Endothelial cell (in vitro differentiated cells): Measurements from ENCODE around the gene BSCL2. TPM values are rescaled to one million over a fixed set of nuclear protein-coding genes. Genes with fewer than 3 reads are reported as not detected.

Experiments used
- DNase-seq: peaks from one replicate; pipeline ENCODE4 v3.0.0; 2021; ENCODE audit warnings: low spot score
- H3K27ac Mint-ChIP-seq: one replicate; pipeline ENCODE4 v1.8.0; 2021; ENCODE audit warnings: mixed read lengths, inconsistent platforms; ENCODE audit not compliant: unreplicated experiment
- H3K27me3 Mint-ChIP-seq: one replicate; pipeline ENCODE4 v1.8.0; 2021; ENCODE audit warnings: mild to moderate bottlenecking, moderate library complexity, mixed read lengths, inconsistent platforms; ENCODE audit not compliant: unreplicated experiment
- H3K36me3 Mint-ChIP-seq: one replicate; pipeline ENCODE4 v1.8.0; 2021; ENCODE audit warnings: mild to moderate bottlenecking, low read depth, mixed read lengths, inconsistent platforms; ENCODE audit not compliant: unreplicated experiment
- H3K4me1 Mint-ChIP-seq: one replicate; pipeline ENCODE4 v1.8.0; 2021; ENCODE audit warnings: mild to moderate bottlenecking, mixed read lengths, inconsistent platforms; ENCODE audit not compliant: unreplicated experiment
- H3K4me3 Mint-ChIP-seq: one replicate; pipeline ENCODE4 v1.8.0; 2021; ENCODE audit warnings: mild to moderate bottlenecking, mixed read lengths, inconsistent platforms; ENCODE audit not compliant: unreplicated experiment
- H3K9me3 Mint-ChIP-seq: one replicate; pipeline ENCODE4 v1.8.0; 2021; ENCODE audit warnings: mixed read lengths, inconsistent platforms; ENCODE audit not compliant: unreplicated experiment
- total RNA-seq: library from RNA; stranded (reverse); fragmentation: NEBNext Ultra II Directional; extraction: Animal tissue kit (Norgen Biotek cat#: 25700); gene quantifications from one replicate; pipeline ENCODE4 v1.2.1, GENCODE V29; 2021; ENCODE audit not compliant: unreplicated experiment
- TF ChIP-seq, protein P1 (sequence below): fragments of 200-600 bp; sonication (generic); IDR thresholded peaks from one replicate; pipeline ENCODE4 v1.5.0; 2021; ENCODE audit warnings: antibody characterized with exemption; ENCODE audit not compliant: unreplicated experiment

The BSCL2 gene
- total RNA-seq, 1 donor from 2014 or later: 53.6 TPM

DNA sequence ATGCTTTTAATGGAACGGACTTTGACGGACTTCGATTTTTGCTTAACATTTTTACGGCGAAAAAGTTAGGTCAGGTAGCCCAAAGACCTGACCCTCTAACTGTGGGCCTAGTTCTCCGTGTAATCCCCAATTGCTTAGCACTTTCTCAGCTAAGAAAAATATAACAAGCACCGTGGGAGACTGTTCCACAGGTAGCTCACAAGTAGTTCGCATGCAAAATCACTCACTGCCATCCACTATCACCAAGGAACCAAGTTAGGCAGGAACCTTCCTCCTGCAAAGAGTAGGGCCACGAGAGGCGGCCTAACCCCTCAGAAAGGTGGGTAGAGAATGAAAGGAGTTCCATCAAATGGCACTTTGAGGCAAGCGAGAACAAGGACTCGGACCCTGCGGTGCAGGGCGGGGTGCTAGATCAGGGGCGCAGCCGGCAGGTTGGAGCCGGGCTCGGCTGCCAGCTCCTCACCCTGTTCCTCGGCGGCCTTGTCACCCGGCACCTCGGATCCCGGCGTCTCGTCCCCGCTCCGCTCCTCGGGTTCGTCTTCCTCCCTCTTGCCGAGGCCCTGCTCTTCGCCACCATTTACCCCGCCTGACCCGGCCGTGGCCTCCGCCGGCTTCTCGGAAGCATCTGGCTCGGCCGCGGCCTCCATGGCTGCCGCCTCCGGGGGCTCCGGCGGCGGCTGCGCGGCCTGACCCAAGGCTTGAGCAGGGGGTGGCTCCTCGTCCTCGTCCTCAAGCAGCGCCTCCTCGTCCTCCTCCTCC lies 19.1 kb upstream of the BSCL2 start:
- Mint-ChIP-seq H3K27ac (peak overlapping the region; percentile 42), H3K4me1 (peaks cover 31% of the 10 kb centered on the region), H3K36me3 (peaks cover 38% of the 10 kb centered on the region), H3K4me3 (peak overlapping the region; percentile 99), H3K27me3 (peaks cover 21% of the 10 kb centered on the region), H3K9me3 (no peaks in the 10 kb centered on the region)
- DNase-seq: peak; percentile 18
- TF ChIP-seq, protein P1, sequence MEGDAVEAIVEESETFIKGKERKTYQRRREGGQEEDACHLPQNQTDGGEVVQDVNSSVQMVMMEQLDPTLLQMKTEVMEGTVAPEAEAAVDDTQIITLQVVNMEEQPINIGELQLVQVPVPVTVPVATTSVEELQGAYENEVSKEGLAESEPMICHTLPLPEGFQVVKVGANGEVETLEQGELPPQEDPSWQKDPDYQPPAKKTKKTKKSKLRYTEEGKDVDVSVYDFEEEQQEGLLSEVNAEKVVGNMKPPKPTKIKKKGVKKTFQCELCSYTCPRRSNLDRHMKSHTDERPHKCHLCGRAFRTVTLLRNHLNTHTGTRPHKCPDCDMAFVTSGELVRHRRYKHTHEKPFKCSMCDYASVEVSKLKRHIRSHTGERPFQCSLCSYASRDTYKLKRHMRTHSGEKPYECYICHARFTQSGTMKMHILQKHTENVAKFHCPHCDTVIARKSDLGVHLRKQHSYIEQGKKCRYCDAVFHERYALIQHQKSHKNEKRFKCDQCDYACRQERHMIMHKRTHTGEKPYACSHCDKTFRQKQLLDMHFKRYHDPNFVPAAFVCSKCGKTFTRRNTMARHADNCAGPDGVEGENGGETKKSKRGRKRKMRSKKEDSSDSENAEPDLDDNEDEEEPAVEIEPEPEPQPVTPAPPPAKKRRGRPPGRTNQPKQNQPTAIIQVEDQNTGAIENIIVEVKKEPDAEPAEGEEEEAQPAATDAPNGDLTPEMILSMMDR: no peak

DNA sequence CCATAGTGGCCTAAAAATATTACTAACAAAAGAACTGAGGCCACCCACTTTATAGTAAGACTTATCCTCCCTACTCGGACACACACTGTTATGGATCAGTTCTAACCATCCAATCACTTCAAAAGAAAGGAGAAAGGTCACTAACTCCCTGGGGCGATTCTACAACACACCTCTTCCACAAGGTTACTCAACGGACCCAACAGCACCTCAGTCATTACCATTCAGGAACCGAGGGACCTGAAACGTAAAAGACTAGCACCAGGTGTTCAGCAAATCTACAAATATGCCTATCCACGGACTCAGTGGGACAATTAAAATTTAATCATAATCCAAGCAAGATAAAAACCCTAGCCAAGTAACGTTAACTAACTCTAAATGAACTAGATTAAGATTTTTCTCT lies 18.4 kb upstream of the BSCL2 start:
- peaks cover 21% of the 10 kb centered on the region for H3K27me3 Mint-ChIP-seq
- TF ChIP-seq, protein P1: no peak
- H3K4me1 Mint-ChIP-seq: peaks cover 31% of the 10 kb centered on the region
- H3K9me3 Mint-ChIP-seq: no peaks in the 10 kb centered on the region
- peak overlapping the region; percentile 84 for H3K27ac Mint-ChIP-seq
- no peak for DNase-seq
- H3K36me3 Mint-ChIP-seq: peaks cover 44% of the 10 kb centered on the region
- peak overlapping the region; percentile 99 for H3K4me3 Mint-ChIP-seq

DNA sequence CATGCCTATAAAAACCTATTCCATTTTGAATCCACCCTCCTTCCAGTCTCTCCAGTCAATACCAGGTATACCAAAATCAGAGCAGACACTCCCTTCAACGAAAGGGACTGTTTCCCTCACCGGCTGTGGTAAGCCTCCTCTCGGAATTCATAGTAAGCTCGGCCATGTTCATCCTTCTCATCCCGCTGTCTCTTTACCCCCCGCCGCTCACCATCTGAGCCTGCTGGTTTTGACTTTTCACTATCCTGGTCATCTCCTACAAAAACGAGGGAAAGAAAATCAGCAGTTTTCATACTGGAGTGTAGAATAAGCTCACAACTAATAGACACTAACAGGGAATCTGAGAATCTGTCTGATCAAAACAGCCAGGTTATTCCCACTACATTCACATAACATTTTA lies 16.9 kb upstream of the BSCL2 start:
- peak overlapping the region; percentile 24 for H3K4me3 Mint-ChIP-seq
- DNase-seq: no peak
- H3K9me3 Mint-ChIP-seq: no peaks in the 10 kb centered on the region
- peaks cover 31% of the 10 kb centered on the region for H3K4me1 Mint-ChIP-seq
- H3K36me3 Mint-ChIP-seq: peaks cover 53% of the 10 kb centered on the region
- peaks cover 21% of the 10 kb centered on the region for H3K27me3 Mint-ChIP-seq
- TF ChIP-seq, protein P1: no peak
- peak overlapping the region; percentile 39 for H3K27ac Mint-ChIP-seq

DNA sequence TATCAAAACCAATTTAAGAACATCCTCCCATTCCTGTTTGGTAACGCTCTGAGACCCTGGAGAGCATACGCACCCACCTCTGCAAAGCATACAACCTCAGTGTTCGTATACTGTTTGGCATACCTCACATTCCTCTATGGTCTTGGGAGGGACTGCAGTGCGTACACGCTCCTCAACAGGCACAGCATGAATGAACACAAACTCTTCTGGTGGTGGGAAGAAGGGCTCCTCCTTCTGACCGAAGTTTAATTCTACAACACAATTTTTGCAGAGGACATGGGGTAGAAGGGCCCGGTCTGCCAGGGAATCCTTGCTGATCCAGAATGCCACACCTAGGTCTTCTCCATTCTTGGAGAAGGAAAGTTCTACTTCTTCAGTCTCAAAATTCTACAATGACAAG lies 14.8 kb upstream of the BSCL2 start:
- Mint-ChIP-seq H3K27me3 (peaks cover 14% of the 10 kb centered on the region), H3K4me1 (peaks cover 24% of the 10 kb centered on the region), H3K4me3 (peak overlapping the region; percentile 50), H3K27ac (peak overlapping the region; percentile 57), H3K36me3 (peaks cover 56% of the 10 kb centered on the region), H3K9me3 (no peaks in the 10 kb centered on the region)
- TF ChIP-seq, protein P1: no peak
- no peak for DNase-seq

DNA sequence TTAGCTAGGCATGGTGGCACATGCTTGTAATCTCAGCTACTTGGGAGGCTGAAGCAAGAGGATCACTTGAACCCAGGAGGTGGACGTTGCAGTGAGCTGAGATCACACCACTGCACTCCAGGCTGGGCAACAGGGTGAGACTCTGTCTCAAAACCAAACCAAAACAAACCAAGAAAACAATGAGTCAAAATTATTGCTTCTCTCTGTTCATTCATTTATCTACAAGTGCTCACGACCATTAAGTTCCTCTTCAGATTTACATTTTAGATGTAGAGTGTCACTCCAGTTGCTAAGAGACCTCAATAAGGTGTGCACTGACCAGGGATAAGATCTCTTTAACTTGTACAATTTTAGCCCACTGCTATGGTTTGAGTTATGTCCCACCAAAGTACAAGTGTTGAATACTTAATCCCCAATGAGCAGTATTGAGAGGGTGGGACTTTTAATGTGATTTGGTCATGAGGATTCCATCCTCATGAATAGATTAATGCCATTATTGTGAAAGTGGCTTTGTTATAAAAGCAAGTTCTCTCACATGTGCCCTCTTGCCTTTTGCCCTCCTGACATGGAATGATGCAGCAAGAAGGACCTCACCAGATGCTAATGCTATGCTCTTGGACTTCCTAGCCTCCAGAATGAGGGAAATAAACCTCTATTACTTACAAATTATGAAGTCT lies 12.2 kb upstream of the BSCL2 start:
- peaks cover 7% of the 10 kb centered on the region for H3K4me1 Mint-ChIP-seq
- no peak for DNase-seq
- TF ChIP-seq, protein P1: no peak
- H3K27me3 Mint-ChIP-seq: peaks cover 6% of the 10 kb centered on the region
- no peak overlapping the region for H3K27ac Mint-ChIP-seq
- no peaks in the 10 kb centered on the region for H3K9me3 Mint-ChIP-seq
- peaks cover 70% of the 10 kb centered on the region for H3K36me3 Mint-ChIP-seq
- peak overlapping the region; percentile 8 for H3K4me3 Mint-ChIP-seq
